ENCODE results near the gene IGF2BP3.

GRCh38 chr7:23292623-23293022 lies 177.7 kb downstream of the IGF2BP3 start:
- TF ChIP-seq CTCF (conservative IDR thresholded peaks at IDR 0.05 in 1 of 2, IDR thresholded peaks at IDR 0.05 in 1 of 2; ENCODE audit: low read depth in 1 of 2, low read length in 2 of 2) (no peak), EZH2 (IDR thresholded peaks at IDR 0.05; ENCODE audit: low read length, missing control alignments) (no peak)
